Stimulated activated CD8-positive, alpha-beta memory T cell treated with anti-CD3 and anti-CD28 coated beads, Interleukin-4, amount 100 ng/mL, for 24 hours (primary cell): ENCODE results near the gene MAFF.

Experiments used
- DNase-seq: peaks from one replicate; pipeline ENCODE4 v3.0.0-alpha.2; 2020; ENCODE audit warnings: low read depth

The MAFF gene

GRCh38 chr22:38248280-38248679, 46.5 kb downstream of the MAFF start:
- no peak for DNase-seq

GRCh38 chr22:38249301-38249700, 47.5 kb downstream of the MAFF start:
- no peak for DNase-seq

DNA sequence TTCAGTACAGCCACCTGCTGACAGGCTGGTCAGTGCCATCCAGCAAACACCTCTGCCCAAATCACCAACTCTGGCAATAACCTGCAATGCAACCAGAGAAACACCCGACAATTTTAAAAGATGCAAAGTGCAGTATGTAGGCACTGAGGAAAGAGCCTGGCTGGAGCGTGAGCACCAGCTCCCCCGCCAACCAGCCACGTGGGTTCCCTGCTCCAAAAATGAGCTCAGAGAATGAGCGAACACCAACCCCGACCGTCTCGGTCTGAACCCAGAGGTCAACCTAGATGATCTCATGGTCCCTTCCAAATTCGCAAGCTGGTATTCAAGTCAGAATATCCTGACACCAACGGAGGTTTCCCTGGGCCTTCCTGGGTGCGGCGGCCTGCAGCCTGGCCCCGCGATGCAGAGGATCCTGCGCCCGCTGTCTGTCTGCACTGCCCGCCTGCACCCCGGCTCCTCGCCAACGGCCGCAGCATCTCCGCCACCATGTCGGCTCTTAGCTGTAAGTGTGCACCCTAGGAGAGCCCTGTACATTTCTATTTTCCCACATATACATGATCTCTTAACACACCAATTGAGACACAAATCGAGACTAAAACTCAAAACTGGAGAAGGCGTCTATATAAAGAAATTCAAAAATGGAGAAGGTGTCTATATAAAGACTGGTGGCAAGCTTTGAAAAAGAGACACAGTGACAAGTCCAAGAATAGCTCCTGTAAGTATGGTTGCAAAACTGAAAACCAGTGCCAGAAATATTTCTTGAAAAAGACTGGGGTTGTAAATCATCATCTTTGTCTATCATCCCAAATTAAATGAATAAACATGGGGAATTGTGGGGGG, 48.2 kb downstream of the MAFF start:
- DNase-seq: no peak

DNA sequence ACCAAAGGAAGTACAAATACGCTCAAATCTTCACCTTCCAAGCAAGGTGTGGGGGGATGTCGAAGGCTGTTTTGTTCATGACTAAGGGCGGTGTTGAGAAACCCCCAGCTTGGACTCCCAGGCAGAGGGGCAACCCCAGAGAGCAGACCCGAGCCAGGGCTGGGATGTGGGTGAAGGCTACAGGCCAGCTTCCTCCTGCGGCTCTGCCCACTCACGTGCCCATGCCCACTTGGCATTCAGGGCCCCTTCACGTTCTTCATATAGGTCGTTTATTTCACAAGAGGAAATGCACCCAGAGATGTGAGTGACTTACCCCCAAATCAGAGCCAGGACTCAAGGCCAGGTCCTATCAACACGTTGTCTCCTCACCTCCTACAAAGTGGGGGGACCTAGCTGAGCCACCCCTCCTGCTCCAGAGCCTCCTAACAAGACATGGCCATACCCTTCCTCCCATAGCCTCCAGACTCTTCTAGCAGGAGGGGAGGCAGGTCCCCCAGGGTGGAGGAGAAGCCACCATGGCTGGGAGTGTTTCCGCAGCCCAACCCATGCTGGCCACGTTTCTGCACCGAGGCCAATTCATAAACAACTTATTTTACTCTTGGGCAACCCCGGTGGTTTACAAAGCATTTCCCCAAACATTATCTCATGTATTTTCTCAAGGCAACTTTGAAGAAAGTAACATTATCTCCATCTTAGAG, 49.0 kb downstream of the MAFF start:
- no peak for DNase-seq

- no peak for DNase-seq
Observed at GRCh38 chr22:38251341-38251692, 49.5 kb downstream of the MAFF start.

GRCh38 chr22:38255697-38256096, 53.9 kb downstream of the MAFF start:
- DNase-seq: no peak

DNA sequence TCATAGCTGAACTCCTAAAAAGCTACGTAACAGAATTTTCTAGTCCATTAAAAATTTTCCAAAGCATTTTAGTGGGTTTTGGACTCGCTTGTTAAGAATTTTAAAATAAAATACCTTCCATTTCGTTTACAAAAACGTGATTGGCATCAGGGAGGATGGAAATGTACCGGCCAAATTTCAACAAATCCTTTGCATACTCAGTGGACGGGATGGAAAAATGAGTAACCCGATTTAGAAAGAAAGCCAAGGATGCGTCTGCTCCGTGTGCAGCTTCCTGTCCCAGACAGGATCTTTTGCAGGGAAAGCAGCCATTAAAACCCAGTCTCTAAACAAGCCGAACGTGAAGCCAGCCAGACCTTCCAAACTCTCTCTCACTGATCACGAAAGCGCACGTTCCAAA, 55.4 kb downstream of the MAFF start:
- DNase-seq: no peak

- DNase-seq: no peak
Observed at GRCh38 chr22:38257650-38258250, 56.0 kb downstream of the MAFF start.

DNA sequence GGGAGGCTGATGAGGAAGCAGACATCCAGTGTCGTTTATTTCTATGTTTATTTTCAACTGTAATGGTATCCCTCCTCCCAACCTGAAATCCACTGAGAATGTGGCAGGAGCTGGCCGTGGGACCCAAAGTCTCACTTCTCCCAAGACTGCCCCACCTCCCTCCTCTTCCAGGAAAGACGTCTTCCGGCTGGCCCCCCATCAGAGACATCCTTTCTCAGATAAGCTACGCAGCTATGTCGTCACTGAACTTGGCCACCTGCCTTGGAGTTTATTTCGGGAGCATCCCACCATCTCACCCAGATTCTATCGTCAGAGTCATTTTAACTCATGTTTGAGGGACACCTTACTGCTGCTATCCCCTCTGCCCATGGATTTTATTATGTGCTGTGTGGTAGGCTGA, 57.1 kb downstream of the MAFF start:
- no peak for DNase-seq

- DNase-seq: no peak
Observed at GRCh38 chr22:38259370-38259769, 57.6 kb downstream of the MAFF start.

GRCh38 chr22:38260761-38261681, 59.2 kb downstream of the MAFF start:
- DNase-seq: no peak

DNA sequence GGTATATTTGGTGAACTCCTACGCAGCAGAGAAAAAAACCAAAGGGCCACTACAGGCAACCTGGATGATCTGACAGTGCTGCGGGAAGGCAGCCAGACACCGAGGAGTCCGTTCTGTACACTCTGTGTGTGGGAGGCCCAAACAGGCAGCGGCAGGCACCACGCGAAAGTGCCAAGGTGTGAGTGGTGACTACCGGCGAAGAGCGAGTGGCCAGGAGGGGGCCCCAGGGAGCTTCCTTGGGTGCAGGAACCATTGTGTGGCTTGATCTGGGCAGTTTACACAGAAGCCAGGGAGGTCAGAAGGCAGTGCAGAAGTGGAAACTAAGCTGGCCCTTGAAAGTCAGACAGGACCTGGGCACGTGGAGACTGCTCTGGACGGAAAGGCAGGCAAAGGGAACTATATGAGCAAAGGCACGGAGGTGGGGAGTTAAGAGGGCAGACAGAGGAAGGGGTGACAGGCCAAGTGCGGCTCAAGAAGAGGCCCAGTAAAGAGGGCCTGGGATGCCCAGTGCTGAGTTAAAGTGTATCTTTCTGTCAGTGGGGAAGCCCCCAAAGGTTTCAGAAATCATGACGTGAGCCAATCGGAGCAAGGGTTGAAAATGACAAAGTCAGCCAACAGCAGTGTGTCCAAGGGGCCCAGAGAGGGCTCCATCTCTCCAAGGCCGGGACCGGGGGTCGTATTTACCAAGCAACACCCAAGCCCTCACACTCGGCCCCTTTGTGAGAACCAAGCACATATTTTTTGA, 60.4 kb downstream of the MAFF start:
- DNase-seq: peak; percentile 31

DNA sequence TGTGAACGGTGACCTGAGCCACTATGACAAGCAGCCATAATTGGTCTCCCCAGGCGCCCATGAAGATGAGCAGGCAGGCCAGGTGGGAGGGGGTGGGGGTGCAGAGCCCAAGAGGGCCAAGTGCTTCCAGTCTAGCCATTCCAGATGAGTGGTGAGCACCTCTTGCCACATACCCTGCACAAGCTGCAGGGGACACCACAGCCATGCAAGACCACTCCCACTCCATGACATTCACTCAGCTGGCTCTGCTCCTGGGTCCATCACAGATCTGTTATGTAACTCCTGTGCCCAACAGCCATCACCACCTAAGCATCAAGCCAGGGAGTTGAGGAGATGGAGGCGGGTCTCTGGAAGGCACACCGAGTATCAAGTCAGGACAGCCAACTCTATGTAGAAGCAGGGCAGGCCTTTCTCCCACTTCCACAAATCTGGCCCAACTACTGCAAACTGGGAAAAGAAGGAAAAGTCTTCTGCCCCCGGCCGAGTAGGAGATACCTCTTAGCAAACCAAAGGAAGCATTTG, 62.6 kb downstream of the MAFF start:
- DNase-seq: no peak
